IPS DF 4.7 (cell line): ENCODE results near the gene PDXDC1.
"Not testable (repeated sequence)": the region's sequence is repeated elsewhere in the genome, so short reads cannot be mapped to it uniquely, and the experiment has no call there.

ENCODE experiments used
- DNase-seq: peaks from one replicate; pipeline ENCODE4 v3.0.0-alpha.2; 2013; ENCODE audit warnings: low spot score; ENCODE audit errors: extremely low read depth

PDXDC1 gene

DNA sequence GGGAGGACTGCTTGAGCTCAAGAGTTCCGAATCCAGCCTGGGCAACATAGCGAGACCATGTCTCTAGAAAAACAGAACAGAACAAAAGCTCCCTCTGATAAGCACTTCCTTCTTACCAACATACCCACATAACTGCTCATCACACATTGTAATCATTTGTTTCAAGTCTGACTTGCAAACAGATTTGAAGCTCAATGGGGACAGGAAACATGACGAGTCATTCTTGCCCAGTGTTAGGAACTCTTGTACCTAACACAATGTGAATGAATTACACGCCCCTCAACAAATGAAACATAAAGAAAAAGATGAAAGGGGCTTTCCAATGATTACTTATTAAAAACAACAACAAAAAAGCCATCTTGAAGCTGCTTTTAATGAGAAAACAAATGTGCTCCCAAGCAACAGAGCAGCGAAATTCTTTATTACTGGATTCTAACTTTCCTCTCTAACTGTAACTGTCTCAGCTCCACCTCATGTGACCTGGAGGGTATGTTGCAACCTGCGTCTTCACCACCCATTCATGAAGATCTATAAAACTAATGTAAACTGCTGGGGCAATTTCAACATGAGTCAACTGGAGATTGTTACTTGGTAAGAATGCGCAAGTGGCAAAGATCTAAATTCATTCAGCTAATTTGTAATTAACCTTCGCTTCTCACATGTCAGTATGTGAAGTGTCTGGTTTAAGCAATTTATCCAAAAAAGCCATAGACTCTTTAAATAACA is 87.4 kb downstream of the PDXDC1 start:
- DNase-seq, result not testable (repeated sequence)

DNA sequence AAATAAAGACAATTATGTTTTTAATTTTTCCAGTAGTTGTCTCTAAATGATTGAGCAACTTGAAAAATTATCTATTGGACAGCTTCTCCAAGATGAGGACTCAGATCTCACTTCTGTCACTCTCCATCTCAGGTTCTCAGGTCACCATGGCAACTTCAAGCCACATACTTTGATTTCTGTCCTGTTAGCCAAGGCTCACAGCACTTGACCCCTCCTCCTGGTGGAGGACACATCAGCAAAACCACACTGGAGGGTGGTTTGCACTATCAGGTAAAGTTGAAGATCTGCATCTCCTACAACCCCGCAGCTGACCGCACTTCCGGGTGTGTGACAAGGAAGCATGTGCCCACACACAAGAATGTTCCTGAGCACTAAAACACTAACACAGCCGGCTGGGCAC is 91.1 kb downstream of the PDXDC1 start:
- DNase-seq, result not testable (repeated sequence)

DNA sequence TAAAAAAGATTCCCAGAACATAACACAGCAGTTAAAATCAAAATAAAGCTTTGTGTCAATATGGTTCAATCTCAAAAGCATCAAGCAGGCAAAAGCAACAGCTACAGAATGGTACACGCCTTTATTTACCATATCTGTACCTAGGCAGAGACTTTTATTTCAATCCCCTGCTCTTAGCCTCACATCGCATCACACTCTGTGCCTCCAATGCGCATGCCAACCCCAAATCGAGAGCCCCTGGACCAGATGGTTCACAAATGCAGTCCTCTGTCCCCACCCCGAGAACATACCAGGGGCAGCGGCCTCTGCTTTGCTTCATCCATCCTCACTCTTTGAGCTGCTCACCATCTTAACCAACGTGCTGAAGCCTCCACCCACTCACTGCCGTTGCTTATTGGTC is 91.9 kb downstream of the PDXDC1 start:
- not testable (repeated sequence) for DNase-seq

DNA sequence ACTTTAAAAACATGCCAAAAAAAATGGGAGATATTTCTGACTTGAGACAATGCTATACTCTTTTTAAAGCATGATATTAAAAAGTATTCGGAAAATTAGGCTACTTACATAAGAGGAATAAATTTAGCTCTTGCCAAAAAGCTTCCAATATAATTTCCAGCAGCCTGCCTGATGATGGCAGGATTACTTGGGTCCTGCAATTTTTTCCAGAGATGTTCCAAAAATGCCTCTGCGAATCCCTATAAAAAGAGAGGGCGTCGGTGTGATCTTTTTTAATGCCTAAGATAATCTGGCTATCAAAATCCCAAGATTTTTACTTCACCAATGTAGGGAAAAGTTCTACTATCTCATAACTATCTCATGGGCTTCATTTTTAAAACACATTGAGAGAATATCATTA is 96.2 kb downstream of the PDXDC1 start:
- not testable (repeated sequence) for DNase-seq

DNA sequence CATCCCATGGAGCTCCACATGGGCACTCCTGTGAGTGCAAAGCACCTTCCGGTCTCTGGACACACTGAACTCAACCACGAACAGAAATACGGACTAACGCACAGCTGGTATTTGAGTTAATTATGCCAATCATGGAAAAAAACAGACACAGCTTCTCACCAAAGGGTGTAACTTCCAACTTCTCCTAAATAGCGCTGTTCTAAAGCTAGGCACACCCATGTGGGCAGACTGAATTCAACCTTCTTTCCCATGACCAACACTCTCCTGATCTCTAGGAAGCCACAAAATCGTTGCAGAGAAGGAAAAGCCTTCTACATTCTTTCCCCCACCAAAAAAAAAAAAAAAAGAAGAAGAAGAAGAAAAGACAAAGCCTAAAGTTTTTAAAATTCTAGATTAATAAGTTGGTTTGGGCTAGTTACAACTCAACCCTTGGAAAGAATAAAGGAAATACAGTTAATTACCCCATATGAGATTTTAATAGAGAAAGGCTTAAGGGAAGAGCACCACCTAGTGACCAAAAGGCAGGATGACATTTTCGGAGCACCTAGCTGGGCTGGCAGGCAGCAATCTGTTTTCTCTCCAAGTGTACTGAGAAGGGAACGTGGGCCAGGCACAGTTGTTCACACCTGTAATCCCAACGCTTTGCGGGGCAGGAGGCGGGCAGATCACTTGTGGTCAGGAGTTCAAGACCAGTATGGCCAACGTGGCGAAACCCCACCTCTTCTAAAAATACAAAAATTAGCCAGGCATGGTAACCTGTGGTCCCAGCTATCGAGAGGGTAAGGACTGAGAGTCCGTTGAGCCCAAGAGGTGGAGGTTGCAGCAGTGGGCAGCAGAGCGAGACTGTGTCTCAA is 97.3 kb downstream of the PDXDC1 start:
- DNase-seq, result not testable (repeated sequence)

DNA sequence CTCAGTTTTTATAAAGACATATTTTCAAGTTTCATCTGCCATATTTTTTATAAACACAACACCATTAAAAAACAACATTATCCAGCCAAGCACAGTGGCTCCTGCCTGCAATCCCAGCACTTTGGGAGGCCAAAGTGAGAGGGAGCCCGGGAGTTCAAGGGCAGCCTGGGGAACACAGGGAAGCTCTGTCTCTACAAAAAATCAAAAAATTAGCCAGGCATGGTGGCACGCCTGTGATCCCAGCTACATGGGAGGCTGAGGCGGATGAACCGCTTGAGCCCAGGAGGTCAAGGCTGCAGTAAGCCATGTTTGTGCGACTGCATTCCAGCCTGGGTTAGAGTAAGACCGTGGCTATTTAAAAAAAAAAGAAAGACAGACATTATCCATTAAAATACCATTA is 98.3 kb downstream of the PDXDC1 start:
- no peak for DNase-seq

DNA sequence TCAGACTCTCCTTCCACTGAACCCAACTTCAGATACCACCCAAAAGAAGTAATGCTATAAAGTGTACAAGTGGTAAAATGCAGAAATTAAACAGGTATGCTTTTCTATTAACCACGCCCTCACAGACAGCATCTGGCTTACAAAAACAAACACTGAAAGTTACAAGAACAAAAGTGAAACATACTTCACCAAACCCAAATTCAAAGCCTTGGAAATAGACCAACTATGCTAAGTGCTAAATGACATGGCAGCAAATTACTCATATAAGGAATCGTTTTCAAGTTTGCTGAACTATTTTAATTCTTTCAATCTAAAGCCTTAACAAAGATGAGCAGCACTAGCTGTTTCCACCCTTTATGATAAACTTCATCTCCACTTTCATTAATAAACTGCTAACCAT is 101.3 kb downstream of the PDXDC1 start:
- not testable (repeated sequence) for DNase-seq

DNA sequence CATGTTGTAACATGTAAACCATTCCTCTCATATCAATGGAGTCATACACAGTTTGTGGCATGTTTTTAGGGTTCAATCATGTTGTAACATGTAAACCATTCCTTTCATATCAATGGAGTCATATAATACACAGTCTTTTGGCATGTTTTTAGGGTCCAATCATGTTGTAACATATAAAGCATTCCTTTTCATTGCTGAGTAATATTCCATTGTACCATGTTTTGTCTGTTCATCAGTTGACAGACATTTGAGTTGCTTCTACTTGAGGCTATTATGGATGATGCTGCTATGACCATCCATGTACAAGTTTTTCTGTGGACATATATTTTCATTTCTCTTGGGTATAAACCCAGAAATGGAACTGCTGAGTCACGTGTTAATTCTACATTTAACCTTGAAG is 106.1 kb downstream of the PDXDC1 start:
- DNase-seq, result not testable (repeated sequence)

DNA sequence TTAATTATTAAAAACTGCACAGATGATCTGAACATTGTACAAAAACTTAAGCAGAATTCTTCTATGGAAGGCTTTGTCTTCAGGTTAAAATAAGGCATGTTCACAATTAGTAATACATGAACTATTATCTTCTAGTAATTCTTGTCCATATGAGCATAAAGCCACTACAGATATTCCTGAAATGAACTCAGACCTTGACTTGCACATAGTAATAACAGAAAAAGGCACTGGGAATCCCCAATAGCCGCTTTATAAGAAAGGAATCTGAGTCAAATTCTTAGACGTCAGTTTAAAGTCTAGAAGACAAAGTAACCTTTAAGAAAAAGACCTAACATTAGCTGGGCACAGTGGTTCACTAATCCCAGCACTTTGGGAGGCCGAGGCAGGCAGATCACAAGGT is 108.0 kb downstream of the PDXDC1 start:
- DNase-seq, result not testable (repeated sequence)

DNA sequence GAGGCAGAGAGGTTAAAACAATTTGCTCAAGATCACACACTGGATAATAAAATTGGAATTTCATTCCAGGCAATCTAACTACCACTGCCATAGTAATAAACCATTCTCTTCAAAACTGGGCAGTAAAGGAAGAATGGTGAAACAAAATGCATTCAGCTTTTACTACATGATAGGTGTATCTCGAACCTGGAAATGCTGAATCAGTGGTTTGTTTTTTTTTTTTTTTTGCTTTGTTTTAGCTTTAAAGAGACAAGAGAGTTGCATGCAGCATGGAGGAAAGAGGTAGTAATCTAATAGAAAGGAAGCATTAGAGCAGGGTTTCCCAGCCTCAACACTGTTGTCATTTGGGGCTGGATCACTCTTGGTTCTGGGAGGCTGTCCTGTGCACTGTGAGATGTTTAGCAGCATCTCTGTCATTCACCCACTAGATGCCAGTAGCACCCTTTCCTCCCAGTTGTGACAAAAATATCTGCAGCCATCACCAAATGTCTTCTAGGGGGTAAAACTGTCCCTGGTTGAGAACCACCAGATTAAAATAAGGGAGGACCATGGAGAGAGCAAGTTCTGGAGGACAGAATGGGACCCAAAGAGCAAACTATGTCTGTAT is 115.9 kb downstream of the PDXDC1 start:
- not testable (repeated sequence) for DNase-seq

DNA sequence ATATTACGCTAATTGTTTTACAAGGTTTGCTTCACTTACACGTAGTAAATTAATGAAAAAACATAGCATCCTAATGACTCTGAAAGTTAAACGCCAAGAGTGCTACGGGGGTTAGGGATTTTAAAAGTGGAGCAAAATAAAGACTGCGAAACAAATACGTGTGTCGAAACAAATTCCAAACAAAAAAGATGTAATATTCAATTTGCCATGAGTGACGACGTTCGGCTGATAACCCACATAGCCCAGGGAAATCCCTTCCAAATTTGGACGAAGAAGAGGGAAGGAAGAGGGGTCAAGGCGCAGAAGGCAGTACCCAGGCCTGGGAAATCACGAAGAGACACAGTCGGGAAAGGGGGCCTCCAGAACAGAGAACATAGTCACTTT is 118.7 kb downstream of the PDXDC1 start:
- DNase-seq, result not testable (repeated sequence)

DNA sequence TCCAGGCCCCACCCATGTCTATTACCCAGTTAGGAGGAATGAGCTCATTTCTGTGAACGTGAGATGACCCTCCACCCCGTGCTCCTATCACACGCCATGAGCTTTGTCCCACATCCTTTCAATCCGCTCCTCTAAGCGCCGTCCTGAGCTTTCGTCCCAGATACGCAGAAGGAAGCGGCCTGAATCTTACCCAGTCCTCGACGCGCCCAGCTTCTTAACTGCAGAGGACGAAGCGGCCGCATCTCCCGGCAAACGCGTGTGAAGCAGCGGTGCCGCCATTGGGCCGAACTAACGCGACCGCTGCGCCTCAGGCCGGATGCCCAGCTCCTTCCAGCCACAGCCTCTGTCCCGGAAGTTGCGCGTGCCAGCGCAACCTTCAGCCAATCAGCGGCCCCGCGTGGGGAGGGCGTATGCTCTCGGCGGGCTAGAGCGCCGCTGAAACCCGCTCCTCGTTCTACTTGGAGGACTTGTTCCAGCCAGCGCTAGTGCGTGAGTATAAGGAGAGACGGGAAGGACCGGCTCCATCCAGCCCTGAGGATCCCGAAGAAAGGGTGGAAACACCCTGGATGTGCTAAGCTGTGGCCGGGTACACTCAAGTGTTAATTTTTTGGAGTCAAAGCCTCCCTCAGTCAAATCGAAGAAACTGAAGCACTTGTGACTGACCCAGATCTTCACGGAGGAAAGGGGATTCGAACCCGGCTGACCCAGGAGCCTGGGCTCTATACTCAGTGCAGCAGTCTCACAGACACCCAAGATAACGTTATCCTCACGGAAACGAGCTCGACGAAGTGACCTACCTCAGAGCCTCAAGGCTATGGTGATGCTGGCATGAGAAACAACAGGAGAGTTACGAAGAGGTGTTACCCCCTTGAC is 119.4 kb downstream of the PDXDC1 start, which contains the start of gene RRN3:
TSS of gene RRN3 (minus strand) at position 318 of the 873 bp plus-strand sequence. CDS start at position 279, 39 bp downstream.
- peak; percentile 51 for DNase-seq

DNA sequence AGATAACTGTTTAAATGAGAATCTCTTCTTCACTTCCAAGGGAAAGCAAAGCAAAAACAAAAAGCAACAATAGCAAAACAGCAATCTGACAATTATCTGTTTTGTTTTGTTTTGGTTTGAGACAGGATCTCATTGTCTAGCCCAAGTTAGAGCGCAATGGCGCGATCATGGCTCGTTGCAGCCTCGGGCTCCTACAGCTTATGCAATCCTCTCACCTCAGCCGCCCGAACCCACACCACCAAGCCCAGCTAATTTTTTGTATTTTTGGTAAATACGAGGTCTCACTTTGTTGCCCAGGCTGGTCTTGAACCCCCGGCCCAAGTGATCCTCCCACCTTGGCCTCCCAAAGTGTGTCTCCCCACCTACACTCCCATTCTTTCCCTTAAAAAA is 121.8 kb downstream of the PDXDC1 start:
- not testable (repeated sequence) for DNase-seq

DNA sequence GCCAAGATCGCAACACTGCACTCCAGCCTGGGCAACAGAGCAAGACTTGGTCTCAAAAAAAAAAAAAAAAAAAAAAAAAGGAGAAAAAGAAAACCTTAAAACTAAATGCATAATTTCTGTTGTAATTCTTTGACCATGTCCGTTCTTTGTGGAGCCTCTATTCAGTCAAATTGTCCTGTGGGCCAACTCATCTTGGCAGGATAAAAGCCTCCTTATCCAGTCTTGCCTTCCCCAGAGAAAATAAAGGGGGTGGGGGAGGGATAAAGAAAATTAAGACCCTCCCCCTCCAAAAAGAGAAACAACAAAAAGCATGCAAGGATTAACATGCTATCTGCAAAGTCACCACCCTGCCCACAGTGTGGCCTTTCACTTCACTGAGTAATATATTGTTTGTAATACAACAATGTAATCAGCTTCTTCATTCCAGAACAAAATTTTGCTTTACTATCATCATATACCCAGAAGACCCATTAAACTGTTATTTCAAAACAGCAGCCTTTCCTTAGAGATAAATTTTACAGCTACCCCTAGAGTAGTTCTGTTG is 124.6 kb downstream of the PDXDC1 start:
- not testable (repeated sequence) for DNase-seq

DNA sequence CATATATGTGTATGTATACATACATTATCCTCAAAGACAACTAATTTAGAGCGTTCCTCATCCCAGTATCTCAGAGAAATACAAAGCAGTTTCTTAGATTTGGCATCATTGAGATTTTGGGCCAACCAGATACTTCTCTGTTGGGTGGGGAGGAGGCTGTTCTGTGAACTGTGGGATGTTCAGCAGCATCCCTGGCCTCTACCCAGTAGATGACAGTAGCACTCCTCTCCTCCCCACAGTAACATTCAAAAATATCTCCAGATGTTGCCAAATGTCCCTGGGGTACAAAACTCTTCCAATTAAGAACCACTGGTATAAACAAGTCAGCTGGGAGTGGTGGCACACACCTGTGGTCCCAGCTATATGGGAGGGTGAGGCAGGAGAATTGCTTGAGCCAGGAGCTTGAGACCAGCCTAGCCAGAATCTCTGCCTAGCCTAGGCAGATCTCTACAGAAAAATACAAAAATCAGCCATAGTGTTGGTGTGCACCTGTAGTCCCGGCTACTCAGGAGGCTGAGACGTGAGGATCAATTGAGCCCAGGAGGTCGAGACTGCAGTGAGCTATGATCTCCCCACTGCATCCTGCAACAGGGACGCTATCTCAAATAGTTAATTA is 125.7 kb downstream of the PDXDC1 start:
- DNase-seq, result not testable (repeated sequence)

DNA sequence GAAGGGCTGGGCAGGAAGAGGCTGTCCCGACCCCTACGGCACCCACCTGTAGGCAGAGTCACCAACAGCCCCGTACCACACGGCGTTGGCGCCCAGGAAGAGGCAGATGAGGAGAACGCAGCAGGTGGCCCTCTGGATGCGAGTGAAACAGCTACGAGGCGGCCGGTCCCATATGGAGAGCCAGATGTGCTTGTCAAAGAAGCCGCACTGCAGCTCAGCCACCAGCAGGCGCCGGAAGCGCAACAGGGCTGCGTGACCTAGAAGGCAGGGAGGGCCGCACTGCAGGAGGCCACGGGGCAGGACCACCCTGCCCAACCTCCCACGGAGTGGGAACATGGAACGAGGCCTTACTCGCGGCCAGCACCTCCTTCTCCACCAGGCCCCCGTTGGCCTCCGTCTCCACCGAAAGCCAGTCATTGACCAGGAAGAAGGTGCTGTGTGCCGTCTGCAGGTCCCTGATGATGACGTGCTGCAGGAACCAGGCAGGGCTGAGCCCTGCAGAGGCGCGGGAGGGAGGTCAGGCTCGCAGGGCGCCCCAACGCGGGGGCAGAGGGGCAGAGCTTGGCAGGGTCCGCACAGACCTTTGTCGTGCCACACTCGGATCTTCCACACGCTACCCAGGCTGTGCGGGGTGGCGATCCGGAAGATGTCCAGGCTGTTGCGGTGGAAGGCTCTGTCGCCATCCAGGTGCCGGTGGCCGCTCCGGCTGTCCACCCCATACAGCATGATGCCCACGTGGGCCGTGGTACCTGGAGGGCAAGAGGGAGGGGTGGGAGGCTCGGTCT is 153.0 kb downstream of the PDXDC1 start:
- DNase-seq, result not testable (repeated sequence)

DNA sequence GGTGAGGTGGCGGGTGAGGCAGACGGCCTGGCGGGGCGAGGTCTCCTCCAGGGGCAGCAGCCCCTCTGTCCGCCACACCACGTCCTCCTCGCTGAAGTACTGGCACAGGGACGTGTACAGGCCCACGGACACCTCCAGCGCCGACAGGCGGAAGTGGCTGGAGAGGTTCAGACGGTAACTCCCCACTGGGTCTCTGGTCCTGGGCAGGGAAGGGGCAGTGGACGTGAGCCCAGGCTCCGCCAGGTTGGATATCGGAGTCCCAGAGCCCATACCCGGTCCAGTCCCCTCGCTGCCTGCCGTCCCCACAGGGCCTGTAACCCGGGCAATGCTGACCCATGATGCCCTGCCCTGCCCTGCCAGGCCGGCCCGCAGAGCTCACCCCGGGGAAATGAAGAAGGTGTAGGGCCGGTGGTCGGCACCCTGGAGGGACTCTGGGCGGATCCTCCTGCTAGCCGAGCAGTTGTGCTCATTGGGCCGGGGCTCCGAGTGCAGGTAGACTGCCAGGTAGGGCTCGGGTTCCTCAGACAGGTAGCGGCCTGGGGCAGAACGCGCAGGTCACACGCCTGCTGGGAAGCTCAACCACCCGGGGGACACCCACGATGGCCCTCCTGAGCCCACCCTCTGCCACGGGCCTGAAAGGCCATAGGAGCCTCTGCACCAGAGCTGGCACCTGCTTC is 155.6 kb downstream of the PDXDC1 start:
- not testable (repeated sequence) for DNase-seq

DNA sequence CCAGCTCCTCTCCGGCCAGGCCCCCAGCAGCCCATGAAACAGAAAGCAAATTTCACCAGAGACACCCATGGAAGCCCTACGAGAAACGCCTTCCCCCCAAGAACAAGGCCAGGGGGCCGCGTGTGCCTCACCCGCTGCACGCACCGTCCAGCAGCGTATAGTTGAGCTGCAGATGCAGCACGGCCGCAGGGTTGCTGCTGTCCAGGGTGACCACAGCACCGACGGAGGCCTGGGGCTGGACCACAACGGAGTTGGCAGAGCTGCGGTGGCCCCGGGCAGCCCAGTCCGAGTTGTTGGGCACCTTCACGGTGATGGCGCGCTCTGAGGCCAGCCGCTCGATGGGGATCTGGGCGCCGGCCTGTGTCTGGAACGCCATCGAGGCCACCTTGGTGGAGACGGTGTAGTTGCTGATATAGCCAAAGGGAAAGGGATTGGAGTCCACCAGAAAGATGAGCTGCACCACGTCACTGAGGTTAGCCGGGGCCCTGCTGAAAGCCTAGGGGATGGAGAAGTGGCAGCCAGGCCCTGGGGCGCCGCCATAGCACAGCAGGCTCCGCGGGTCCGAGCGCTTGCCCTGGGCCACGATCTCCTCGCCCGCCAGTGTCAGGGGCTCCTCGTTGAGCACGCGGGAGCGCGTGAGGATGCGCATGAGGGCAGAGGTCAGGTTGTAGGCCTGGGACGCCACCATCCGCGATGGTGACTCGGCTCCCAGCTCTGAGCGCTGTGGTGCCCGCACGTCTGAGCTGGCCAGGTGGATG is 156.3 kb downstream of the PDXDC1 start:
- not testable (repeated sequence) for DNase-seq
